Caco-2 (cell line): ENCODE results near the gene LPCAT1. TPM values are rescaled to one million over a fixed set of nuclear protein-coding genes. Genes with fewer than 3 reads are reported as not detected.

Experiments
- BruUV-seq: library from RNA; stranded (reverse); fragments of 400-500 nt; replicated peaks from 2 replicates; lab custom pipeline; 2021; lab: Mats Ljungman, UMichigan
- CTCF ChIA-PET: fragments of 300-600 bp; sonication (Branson Sonifier 250); formaldehyde crosslinking; loops from one replicate; lab custom pipeline; 2022; ENCODE audit warnings: antibody characterized with exemption; lab: Charles Lee
- POLR2A ChIA-PET: fragments of 300-600 bp; sonication (Branson Sonifier 250); formaldehyde crosslinking; loops from one replicate; lab custom pipeline; 2022; ENCODE audit warnings: antibody characterized with exemption; lab: Charles Lee
- DNase-seq, 2 experiments: peaks; one replicate each; pipeline versions ENCODE4 v3.0.0 to v3.0.0-alpha.2; 2020 to 2022
- H3K27me3 ChIP-seq: replicated peaks from 2 replicates; pipeline ENCODE4 v1.6.0; 2011; ENCODE audit warnings: low read length; ENCODE audit not compliant: control insufficient read depth, insufficient read depth
- H3K36me3 ChIP-seq: 2 replicates; pipeline ENCODE4 v1.5.1; 2011; ENCODE audit warnings: low read length; ENCODE audit not compliant: control insufficient read depth, insufficient read depth
- H3K4me1 ChIP-seq: fragments of 250-450 bp; sonication (Bioruptor Pico); 2 replicates; pipeline ENCODE4 v1.5.1; 2020; ENCODE audit warnings: mild to moderate bottlenecking
- H3K4me3 ChIP-seq: 2 replicates; pipeline ENCODE4 v1.5.1; 2011; ENCODE audit warnings: low read depth, mild to moderate bottlenecking, control low read depth, low read length
- H3K9me3 ChIP-seq: fragments of 250-450 bp; sonication (Bioruptor Pico); 2 replicates; pipeline ENCODE4 v1.5.1; 2020; ENCODE audit warnings: mild to moderate bottlenecking, moderate library complexity
- H3K27ac Mint-ChIP-seq: one replicate; pipeline ENCODE4 v1.8.0; 2022; ENCODE audit warnings: mixed read lengths; ENCODE audit not compliant: unreplicated experiment
- H3K27me3 Mint-ChIP-seq: one replicate; pipeline ENCODE4 v1.8.0; 2022; ENCODE audit warnings: mixed read lengths; ENCODE audit not compliant: insufficient read depth, unreplicated experiment
- H3K36me3 Mint-ChIP-seq: one replicate; pipeline ENCODE4 v1.8.0; 2022; ENCODE audit warnings: mild to moderate bottlenecking, mixed read lengths; ENCODE audit not compliant: insufficient read depth, unreplicated experiment
- H3K4me1 Mint-ChIP-seq: one replicate; pipeline ENCODE4 v1.8.0; 2022; ENCODE audit warnings: low read depth, mixed read lengths; ENCODE audit not compliant: unreplicated experiment
- H3K4me3 Mint-ChIP-seq: one replicate; pipeline ENCODE4 v1.8.0; 2022; ENCODE audit warnings: mild to moderate bottlenecking, moderate library complexity, mixed read lengths; ENCODE audit not compliant: unreplicated experiment
- H3K9me3 Mint-ChIP-seq: one replicate; pipeline ENCODE4 v1.8.0; 2022; ENCODE audit warnings: mixed read lengths; ENCODE audit not compliant: unreplicated experiment
- intact Hi-C: fragments of 100-400 bp; cut with micrococcal nuclease; formaldehyde crosslinking; loops from one replicate; pipeline ENCODE4 v1.10.0; 2022; ENCODE audit not compliant: unreplicated experiment
- total RNA-seq: library from RNA; stranded (reverse); gene quantifications from 2 replicates; pipeline ENCODE4 v1.2.3, GENCODE V29; 2022
- TF ChIP-seq, protein P1 (sequence below), 2 experiments: fragments of 200-600 bp in 1 of 2; IDR thresholded peaks; 1 replicate in 1 of 2; 2 replicates in 1 of 2; pipeline versions ENCODE4 v1.5.1 to v1.8.0; 2011 to 2022; ENCODE audit warnings: antibody characterized with exemption in 1 of 2, control low read depth in 1 of 2, inconsistent platforms in 1 of 2, low read depth in 1 of 2, low read length in 1 of 2, mild to moderate bottlenecking in 1 of 2, moderate library complexity in 1 of 2; ENCODE audit not compliant: insufficient read depth in 1 of 2, severe bottlenecking in 1 of 2, unreplicated experiment in 1 of 2

The LPCAT1 gene
- total RNA-seq, 1 experiment from 2014 or later: 52.8 TPM

DNA sequence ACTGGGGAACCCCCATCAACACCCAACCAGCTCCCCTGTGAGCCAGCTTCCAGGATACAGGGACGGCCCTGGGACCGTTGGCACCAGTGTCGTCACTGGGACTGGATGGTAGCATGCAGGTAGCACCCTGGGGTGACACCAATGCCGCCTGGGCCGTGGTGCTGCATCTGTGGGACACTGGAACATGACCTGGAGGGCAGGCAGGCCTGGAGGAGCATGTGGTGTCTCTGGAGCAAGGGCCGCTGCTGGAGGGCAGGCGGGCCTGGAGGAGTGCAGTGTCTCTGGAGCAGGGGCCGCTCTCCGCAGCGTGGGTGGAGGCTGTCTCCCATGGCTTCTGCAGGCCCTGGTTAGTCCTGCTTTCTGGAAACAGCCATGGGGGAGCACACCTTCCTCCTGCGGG lies 13.1 kb downstream of the LPCAT1 start:
- H3K27me3 ChIP-seq: no peaks in the 10 kb centered on the region
- H3K4me1 Mint-ChIP-seq: peaks cover 2% of the 10 kb centered on the region
- no peak overlapping the region for H3K4me3 ChIP-seq
- H3K4me1 ChIP-seq: peaks cover 13% of the 10 kb centered on the region
- no peaks in the 10 kb centered on the region for H3K27me3 Mint-ChIP-seq
- H3K36me3 Mint-ChIP-seq: peaks cover 37% of the 10 kb centered on the region
- no peaks in the 10 kb centered on the region for H3K9me3 ChIP-seq
- no TSS peak for BruUV-seq
- H3K9me3 Mint-ChIP-seq: no peaks in the 10 kb centered on the region
- intact Hi-C loops: loop anchor here (5.0 to 10.0 kb wide), 2 partner anchors 94 to 132 kb away; no protein-coding TSS in a partner anchor
- ChIA-PET CTCF (no interaction called here), POLR2A (no interaction called here)
- H3K27ac Mint-ChIP-seq: no peak overlapping the region
- no peaks in the 10 kb centered on the region; the same call in none of the 2 replicates for H3K36me3 ChIP-seq
- no peak overlapping the region for H3K4me3 Mint-ChIP-seq
- DNase-seq: peak in 1 of 2 experiments; percentile 26
- TF ChIP-seq, protein P1, sequence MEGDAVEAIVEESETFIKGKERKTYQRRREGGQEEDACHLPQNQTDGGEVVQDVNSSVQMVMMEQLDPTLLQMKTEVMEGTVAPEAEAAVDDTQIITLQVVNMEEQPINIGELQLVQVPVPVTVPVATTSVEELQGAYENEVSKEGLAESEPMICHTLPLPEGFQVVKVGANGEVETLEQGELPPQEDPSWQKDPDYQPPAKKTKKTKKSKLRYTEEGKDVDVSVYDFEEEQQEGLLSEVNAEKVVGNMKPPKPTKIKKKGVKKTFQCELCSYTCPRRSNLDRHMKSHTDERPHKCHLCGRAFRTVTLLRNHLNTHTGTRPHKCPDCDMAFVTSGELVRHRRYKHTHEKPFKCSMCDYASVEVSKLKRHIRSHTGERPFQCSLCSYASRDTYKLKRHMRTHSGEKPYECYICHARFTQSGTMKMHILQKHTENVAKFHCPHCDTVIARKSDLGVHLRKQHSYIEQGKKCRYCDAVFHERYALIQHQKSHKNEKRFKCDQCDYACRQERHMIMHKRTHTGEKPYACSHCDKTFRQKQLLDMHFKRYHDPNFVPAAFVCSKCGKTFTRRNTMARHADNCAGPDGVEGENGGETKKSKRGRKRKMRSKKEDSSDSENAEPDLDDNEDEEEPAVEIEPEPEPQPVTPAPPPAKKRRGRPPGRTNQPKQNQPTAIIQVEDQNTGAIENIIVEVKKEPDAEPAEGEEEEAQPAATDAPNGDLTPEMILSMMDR (IDR thresholded peaks at IDR 0.05; ENCODE audit: insufficient read depth in 1 of 2, low read depth in 1 of 2, low read length in 1 of 2, severe bottlenecking in 1 of 2, unreplicated experiment in 1 of 2): no peak

DNA sequence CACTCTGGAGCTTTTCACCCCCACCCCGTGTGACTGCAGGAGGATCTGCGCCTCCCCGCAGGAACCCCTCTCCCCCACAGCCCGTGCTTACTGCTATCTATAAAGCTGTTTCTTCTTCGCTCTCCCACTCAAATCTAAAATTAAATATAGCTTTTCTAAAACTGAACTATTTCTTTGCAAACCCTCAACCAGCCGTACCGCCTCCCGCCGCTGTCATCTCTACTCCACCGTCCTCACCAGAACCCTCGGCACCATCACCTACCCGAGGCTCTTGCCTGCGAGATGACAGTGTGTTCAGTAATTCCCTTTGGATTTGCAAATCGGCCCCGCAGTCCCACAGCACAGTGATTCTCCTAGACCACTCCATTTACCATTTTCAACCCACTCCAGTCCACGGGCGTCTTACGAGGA lies 13.6 kb downstream of the LPCAT1 start:
- no peaks in the 10 kb centered on the region for H3K27me3 ChIP-seq
- H3K9me3 ChIP-seq: no peaks in the 10 kb centered on the region
- H3K4me1 ChIP-seq: peaks cover 11% of the 10 kb centered on the region
- peak in 1 of 2 experiments; percentile 22 for DNase-seq
- no peak overlapping the region for H3K4me3 ChIP-seq
- Mint-ChIP-seq H3K27ac (no peak overlapping the region), H3K27me3 (no peaks in the 10 kb centered on the region), H3K4me1 (no peaks in the 10 kb centered on the region), H3K4me3 (no peak overlapping the region), H3K9me3 (no peaks in the 10 kb centered on the region), H3K36me3 (peaks cover 37% of the 10 kb centered on the region)
- TF ChIP-seq, protein P1 (IDR thresholded peaks at IDR 0.05; ENCODE audit: insufficient read depth in 1 of 2, low read depth in 1 of 2, low read length in 1 of 2, severe bottlenecking in 1 of 2, unreplicated experiment in 1 of 2): no peak
- no TSS peak for BruUV-seq
- intact Hi-C loops: loop anchor here (5.0 to 10.0 kb wide), 2 partner anchors 95 to 132 kb away; no protein-coding TSS in a partner anchor
- ChIA-PET POLR2A (no interaction called here), CTCF (no interaction called here)
- H3K36me3 ChIP-seq: no peaks in the 10 kb centered on the region; the same call in none of the 2 replicates

GRCh38 chr5:1509346-1510085 lies 14.2 kb downstream of the LPCAT1 start:
- ChIA-PET CTCF (no interaction called here), POLR2A (no interaction called here)
- Histone ChIP-seq H3K27me3 (no peaks in the 10 kb centered on the region), H3K4me3 (no peak overlapping the region), H3K4me1 (peaks cover 7% of the 10 kb centered on the region), H3K36me3 (no peaks in the 10 kb centered on the region; the same call in none of the 2 replicates), H3K9me3 (no peaks in the 10 kb centered on the region)
- H3K4me1 Mint-ChIP-seq: no peaks in the 10 kb centered on the region
- no peak overlapping the region for H3K4me3 Mint-ChIP-seq
- H3K36me3 Mint-ChIP-seq: peaks cover 37% of the 10 kb centered on the region
- TF ChIP-seq, protein P1 (IDR thresholded peaks at IDR 0.05; ENCODE audit: insufficient read depth in 1 of 2, low read depth in 1 of 2, low read length in 1 of 2, severe bottlenecking in 1 of 2, unreplicated experiment in 1 of 2): no peak
- no TSS peak for BruUV-seq
- H3K9me3 Mint-ChIP-seq: no peaks in the 10 kb centered on the region
- no peaks in the 10 kb centered on the region for H3K27me3 Mint-ChIP-seq
- peak in 1 of 2 experiments; percentile 17 for DNase-seq
- H3K27ac Mint-ChIP-seq: no peak overlapping the region
- intact Hi-C loops: loop anchor here (5.0 to 10.0 kb wide), 2 partner anchors 95 to 133 kb away; no protein-coding TSS in a partner anchor
